K562 (cell line): ENCODE results near the gene AHCYL2. TPM values are rescaled to one million over a fixed set of nuclear protein-coding genes. Genes with fewer than 3 reads are reported as not detected.

Experiments used
- ATAC-seq: fragments of 200-7000 bp; cut with Tn5 transposase; 3 replicates; pipeline ENCODE4 v1.9.1; 2020; ENCODE audit warnings: moderate library complexity
- BruUV-seq: library from RNA; stranded (reverse); fragments of 400-500 nt; replicated peaks from 2 replicates; lab custom pipeline; 2021; lab: Mats Ljungman, UMichigan
- CTCF ChIA-PET: fragments of 300-600 bp; formaldehyde crosslinking; extraction: SDS; loops from one replicate; lab custom pipeline; 2021; ENCODE audit warnings: low intra/inter-chr PET ratio; lab: Yijun Ruan, JAX
- POLR2A ChIA-PET: fragments of 300-600, 350-650 bp; sonication (Branson Sonifier 250); formaldehyde crosslinking; extraction: SDS; loops from one replicate; lab custom pipeline; 2021; ENCODE audit warnings: antibody characterized with exemption, inconsistent platforms; lab: Yijun Ruan, JAX
- DNase-seq, 4 experiments: peaks; one replicate each; pipeline versions ENCODE4 v3.0.0 to v3.0.0-alpha.2; 2011 to 2018; ENCODE audit warnings: low spot score in 3 of 4, mixed read lengths in 3 of 4; ENCODE audit errors: extremely low read depth in 1 of 4
- FAIRE-seq: peaks from 2 replicates; lab custom pipeline; 2011; peaks lifted over from hg19 to GRCh38; lab: Jason Lieb, UNC
- H2AFZ ChIP-seq: 2 replicates; pipeline ENCODE4 v1.6.0; 2011; ENCODE audit warnings: low read depth, low read length, control low read depth, inconsistent platforms
- H3K27ac ChIP-seq: fragments of 200-600 bp; 3 replicates; pipeline ENCODE4 v1.8.0; 2011; ENCODE audit warnings: low read depth, mild to moderate bottlenecking, control low read depth, inconsistent platforms, low read length, moderate library complexity, mixed read lengths; ENCODE audit errors: extremely low read depth
- H3K27me3 ChIP-seq, 2 experiments: fragments of 300-600 bp in 1 of 2; 2 replicates in 1 of 2; 3 replicates in 1 of 2; pipeline versions ENCODE4 v1.6.0 to v1.8.0; 2011; ENCODE audit warnings: inconsistent platforms in 2 of 2, low read length in 2 of 2, mild to moderate bottlenecking in 1 of 2, mixed read lengths in 1 of 2, moderate library complexity in 1 of 2; ENCODE audit not compliant: control insufficient read depth in 2 of 2, insufficient read depth in 2 of 2
- H3K36me3 ChIP-seq: fragments of 300-600 bp; 3 replicates; pipeline ENCODE4 v1.8.0; 2011; ENCODE audit warnings: mild to moderate bottlenecking, low read length, inconsistent platforms; ENCODE audit not compliant: control insufficient read depth, insufficient read depth
- H3K4me1 ChIP-seq, 2 experiments: fragments of 200-600 bp in 1 of 2; replicated peaks in 1 of 2; 2 replicates in 1 of 2; 3 replicates in 1 of 2; pipeline versions ENCODE4 v1.5.1 to v1.8.0; 2011; ENCODE audit warnings: inconsistent platforms in 2 of 2, low read length in 2 of 2, mild to moderate bottlenecking in 1 of 2, mixed read lengths in 1 of 2, moderate library complexity in 1 of 2; ENCODE audit not compliant: control insufficient read depth in 2 of 2, insufficient read depth in 2 of 2
- H3K4me2 ChIP-seq: 2 replicates; pipeline ENCODE4 v1.6.1; 2011; ENCODE audit warnings: low read length, control low read depth, inconsistent platforms, mixed read lengths; ENCODE audit not compliant: insufficient read depth
- H3K4me3 ChIP-seq: fragments of 200-600 bp; sonication (generic), shearing (Covaris generic); 2 replicates; pipeline ENCODE4 v1.5.1; 2016; ENCODE audit warnings: control low read depth, inconsistent platforms
- H3K79me2 ChIP-seq: fragments of 200-600 bp; 3 replicates; pipeline ENCODE4 v1.8.0; 2011; ENCODE audit warnings: low read length, inconsistent platforms; ENCODE audit not compliant: control insufficient read depth, insufficient read depth
- H3K9ac ChIP-seq, 2 experiments: 2 replicates each; pipeline versions ENCODE4 v1.6.0 to v1.6.1; 2011; ENCODE audit warnings: low read depth in 2 of 2, low read length in 2 of 2, control low read depth in 1 of 2, inconsistent platforms in 1 of 2, mild to moderate bottlenecking in 1 of 2, mixed read lengths in 1 of 2; ENCODE audit not compliant: insufficient read depth in 1 of 2
- H3K9me1 ChIP-seq: one replicate; pipeline ENCODE4 v1.6.0; 2011; ENCODE audit warnings: inconsistent platforms, mild to moderate bottlenecking, low read length, moderate library complexity; ENCODE audit not compliant: control insufficient read depth, insufficient read depth
- H3K9me3 ChIP-seq: replicated peaks from 2 replicates; pipeline ENCODE4 v1.5.1; 2011; ENCODE audit warnings: low read depth, low read length, inconsistent platforms; ENCODE audit not compliant: control insufficient read depth, insufficient read depth
- H4K20me1 ChIP-seq: replicated peaks from 2 replicates; pipeline ENCODE4 v1.6.1; 2011; ENCODE audit warnings: low read length, inconsistent platforms, mixed read lengths; ENCODE audit not compliant: control insufficient read depth, insufficient read depth
- CAMTA2 ChIP-seq: fragments of 250-450 bp; sonication (Bioruptor Pico); conservative IDR thresholded peaks from 2 replicates; pipeline ENCODE4 v1.5.1; 2022
- EP400 ChIP-seq: fragments of 450-650 bp; IDR thresholded peaks from 2 replicates; pipeline ENCODE4 v1.6.1; 2017; ENCODE audit warnings: antibody characterized with exemption, mild to moderate bottlenecking, moderate library complexity
- FUS ChIP-seq: fragments of 200-400 bp; formaldehyde crosslinking; optimal IDR thresholded peaks from 2 replicates; pipeline ENCODE3; 2017; ENCODE audit warnings: low read depth, low read length
- IRF2 ChIP-seq: sonication (generic); formaldehyde crosslinking; IDR thresholded peaks from 2 replicates; pipeline ENCODE4 v1.8.1; 2022; ENCODE audit warnings: mild to moderate bottlenecking, missing genetic modification reagents
- PATZ1 ChIP-seq: fragments of 250-450 bp; sonication (Bioruptor Pico); IDR thresholded peaks from 2 replicates; pipeline ENCODE4 v1.5.0; 2020; ENCODE audit warnings: mild to moderate bottlenecking, borderline replicate concordance
- RBM34 ChIP-seq: fragments of 200-400 bp; formaldehyde crosslinking; IDR thresholded peaks from 2 replicates; pipeline ENCODE4 v1.6.1; 2018; ENCODE audit warnings: low read length, borderline replicate concordance; ENCODE audit not compliant: insufficient read depth
- SETDB1 ChIP-seq: IDR thresholded peaks from one replicate; pipeline ENCODE4 v1.6.1; 2012; ENCODE audit warnings: low read length, control low read depth, inconsistent platforms
- SNIP1 ChIP-seq: fragments of 450-650 bp; IDR thresholded peaks from 2 replicates; pipeline ENCODE4 v1.7.1; 2017; ENCODE audit warnings: low read depth, mild to moderate bottlenecking
- TCFL5 ChIP-seq: fragments of 250-450 bp; sonication (Bioruptor Pico); conservative IDR thresholded peaks from 2 replicates; pipeline ENCODE4 v1.6.1; 2021; ENCODE audit warnings: mild to moderate bottlenecking, moderate library complexity, matching md5 sums
- WGBS: fragments of 100-300 bp; shearing (Covaris generic); methylation state at CpG from one replicate; pipeline ENCODE4 v1.1.6; 2016; ENCODE audit warnings: low coverage, mixed read lengths; ENCODE audit not compliant: insufficient coverage; ENCODE audit errors: missing lambda C conversion rate; 5-methylcytosine and 5-hydroxymethylcytosine counted together
- in situ Hi-C: fragments of 300-500 bp; cut with MboI; formaldehyde crosslinking; loops from 4 replicates; pipeline ENCODE4 v1.15.0; 2018; ENCODE audit warnings: inconsistent platforms, mixed read lengths
- intact Hi-C: fragments of 100-400 bp; cut with micrococcal nuclease; formaldehyde crosslinking; loops from 2 replicates; pipeline ENCODE4 v1.14.2; 2022
- polyA plus RNA-seq, 8 experiments: library from polyadenylated mRNA; depleted of rRNA in 4 of 8; stranded (reverse) in 5 of 8; unstranded in 3 of 8; fragments of >200 nt; fragmentation: Nextera tagmentation in 2 of 8; fragmentation: Illumina TruSeq in 1 of 8; extraction: Ambion mirVana in 2 of 8; extraction: Trizol in 1 of 8; gene quantifications; 2 replicates each; pipeline versions ENCODE4 v1.2.1 to v1.2.3, GENCODE V29; 2011 to 2014; ENCODE audit warnings: inconsistent platforms in 1 of 8, missing spikeins in 1 of 8
- total RNA-seq, 7 experiments: library from RNA; depleted of rRNA in 6 of 7; stranded (reverse); fragments of >200 nt in 6 of 7; fragmentation: Illumina TruSeq in 2 of 7; extraction: Trizol in 2 of 7; gene quantifications; 2 replicates each; pipeline versions ENCODE4 v1.2.1 to v1.2.3, GENCODE V29; 2011 to 2021; ENCODE audit warnings: low replicate concordance in 1 of 7

AHCYL2 gene
- total and polyA plus RNA-seq, 9 of the 15 experiments (the other 6 are each of a cell fraction or from before 2014, with no cell fraction given): 0.93 to 10.5 (median 5.2) TPM

GRCh38 chr7:129327076-129327475 lies 102.2 kb downstream of the AHCYL2 start:
- in situ Hi-C loops: no loop called here
- ATAC-seq (no peak), DNase-seq (no peak), FAIRE-seq (no peak)
- no peak overlapping the region for H3K4me2 ChIP-seq
- H3K9me1 ChIP-seq: no peaks in the 10 kb centered on the region
- no peak for TF ChIP-seq FUS
- TF ChIP-seq IRF2 (CRISPR knock-in tag): no peak
- no peak for TF ChIP-seq PATZ1 (CRISPR knock-in tag)
- TF ChIP-seq EP400: no peak
- TF ChIP-seq SETDB1: no peak
- TF ChIP-seq SNIP1: no peak
- TF ChIP-seq CAMTA2: no peak
- no peak for TF ChIP-seq RBM34
- no peak for TF ChIP-seq TCFL5 (CRISPR knock-in tag)
- no peak overlapping the region for H3K4me3 ChIP-seq
- H3K9me3 ChIP-seq: no peaks in the 10 kb centered on the region
- ChIA-PET CTCF (no interaction called here), POLR2A (interaction anchor here (1.1 kb wide), 1 partner anchor 9 kb away, joined by 3 read pairs; no protein-coding TSS in a partner anchor)
- H3K79me2 ChIP-seq: no peaks in the 10 kb centered on the region
- no peak overlapping the region for H3K9ac ChIP-seq
- WGBS: 13% methylated on average over 1 of the region's 1 CpG
- no peak overlapping the region for H2AFZ ChIP-seq
- H3K27ac ChIP-seq: no peak overlapping the region
- intact Hi-C loops: no loop called here
- no peaks in the 10 kb centered on the region for H3K4me1 ChIP-seq
- H3K27me3 ChIP-seq: no peaks in the 10 kb centered on the region
- H3K36me3 ChIP-seq: no peaks in the 10 kb centered on the region
- no TSS peak for BruUV-seq
- H4K20me1 ChIP-seq: no peaks in the 10 kb centered on the region
